ENCODE results near the gene BDKRB2.

Gene BDKRB2

DNA sequence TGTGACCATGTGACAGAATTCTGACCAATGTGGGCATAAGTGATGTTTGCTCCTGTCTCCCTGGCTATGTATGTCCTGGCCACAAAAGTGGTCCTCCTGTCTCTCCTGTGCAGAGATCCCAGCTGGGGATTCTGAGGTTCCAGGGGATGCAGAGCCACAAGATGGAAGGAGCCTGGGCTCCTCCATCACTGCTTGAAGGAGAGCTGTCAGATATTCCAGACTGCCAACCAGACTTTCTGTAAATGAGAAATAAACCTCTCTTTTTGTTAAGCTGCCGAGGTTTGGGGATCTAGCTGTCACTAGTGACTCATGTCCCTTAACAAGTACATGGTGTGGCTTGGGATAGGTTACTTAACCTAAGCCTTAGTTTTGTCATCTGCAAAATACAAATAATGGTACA, 73.3 kb downstream of the BDKRB2 start:
- Histone ChIP-seq H3K27ac (replicated peaks) (no peak overlapping the region), H3K27me3 (ENCODE audit: insufficient read depth, poor library complexity, severe bottlenecking) (no peaks in the 10 kb centered on the region), H3K4me3 (replicated peaks; ENCODE audit: insufficient read depth, low read length) (no peak overlapping the region)
- DNase-seq (ENCODE audit: low read depth in 1 of 2, low spot score in 1 of 2), result no peak
- TF ChIP-seq, protein P1, sequence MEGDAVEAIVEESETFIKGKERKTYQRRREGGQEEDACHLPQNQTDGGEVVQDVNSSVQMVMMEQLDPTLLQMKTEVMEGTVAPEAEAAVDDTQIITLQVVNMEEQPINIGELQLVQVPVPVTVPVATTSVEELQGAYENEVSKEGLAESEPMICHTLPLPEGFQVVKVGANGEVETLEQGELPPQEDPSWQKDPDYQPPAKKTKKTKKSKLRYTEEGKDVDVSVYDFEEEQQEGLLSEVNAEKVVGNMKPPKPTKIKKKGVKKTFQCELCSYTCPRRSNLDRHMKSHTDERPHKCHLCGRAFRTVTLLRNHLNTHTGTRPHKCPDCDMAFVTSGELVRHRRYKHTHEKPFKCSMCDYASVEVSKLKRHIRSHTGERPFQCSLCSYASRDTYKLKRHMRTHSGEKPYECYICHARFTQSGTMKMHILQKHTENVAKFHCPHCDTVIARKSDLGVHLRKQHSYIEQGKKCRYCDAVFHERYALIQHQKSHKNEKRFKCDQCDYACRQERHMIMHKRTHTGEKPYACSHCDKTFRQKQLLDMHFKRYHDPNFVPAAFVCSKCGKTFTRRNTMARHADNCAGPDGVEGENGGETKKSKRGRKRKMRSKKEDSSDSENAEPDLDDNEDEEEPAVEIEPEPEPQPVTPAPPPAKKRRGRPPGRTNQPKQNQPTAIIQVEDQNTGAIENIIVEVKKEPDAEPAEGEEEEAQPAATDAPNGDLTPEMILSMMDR (IDR thresholded peaks at IDR 0.05; ENCODE audit: insufficient read depth, low read length), result no peak
- TF ChIP-seq SPI1 (IDR thresholded peaks at IDR 0.05; ENCODE audit: borderline replicate concordance, low read depth), result no peak
- no peak for TF ChIP-seq GABPA (IDR thresholded peaks at IDR 0.05; ENCODE audit: low read depth)
- TF ChIP-seq, protein P2, sequence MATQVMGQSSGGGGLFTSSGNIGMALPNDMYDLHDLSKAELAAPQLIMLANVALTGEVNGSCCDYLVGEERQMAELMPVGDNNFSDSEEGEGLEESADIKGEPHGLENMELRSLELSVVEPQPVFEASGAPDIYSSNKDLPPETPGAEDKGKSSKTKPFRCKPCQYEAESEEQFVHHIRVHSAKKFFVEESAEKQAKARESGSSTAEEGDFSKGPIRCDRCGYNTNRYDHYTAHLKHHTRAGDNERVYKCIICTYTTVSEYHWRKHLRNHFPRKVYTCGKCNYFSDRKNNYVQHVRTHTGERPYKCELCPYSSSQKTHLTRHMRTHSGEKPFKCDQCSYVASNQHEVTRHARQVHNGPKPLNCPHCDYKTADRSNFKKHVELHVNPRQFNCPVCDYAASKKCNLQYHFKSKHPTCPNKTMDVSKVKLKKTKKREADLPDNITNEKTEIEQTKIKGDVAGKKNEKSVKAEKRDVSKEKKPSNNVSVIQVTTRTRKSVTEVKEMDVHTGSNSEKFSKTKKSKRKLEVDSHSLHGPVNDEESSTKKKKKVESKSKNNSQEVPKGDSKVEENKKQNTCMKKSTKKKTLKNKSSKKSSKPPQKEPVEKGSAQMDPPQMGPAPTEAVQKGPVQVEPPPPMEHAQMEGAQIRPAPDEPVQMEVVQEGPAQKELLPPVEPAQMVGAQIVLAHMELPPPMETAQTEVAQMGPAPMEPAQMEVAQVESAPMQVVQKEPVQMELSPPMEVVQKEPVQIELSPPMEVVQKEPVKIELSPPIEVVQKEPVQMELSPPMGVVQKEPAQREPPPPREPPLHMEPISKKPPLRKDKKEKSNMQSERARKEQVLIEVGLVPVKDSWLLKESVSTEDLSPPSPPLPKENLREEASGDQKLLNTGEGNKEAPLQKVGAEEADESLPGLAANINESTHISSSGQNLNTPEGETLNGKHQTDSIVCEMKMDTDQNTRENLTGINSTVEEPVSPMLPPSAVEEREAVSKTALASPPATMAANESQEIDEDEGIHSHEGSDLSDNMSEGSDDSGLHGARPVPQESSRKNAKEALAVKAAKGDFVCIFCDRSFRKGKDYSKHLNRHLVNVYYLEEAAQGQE (IDR thresholded peaks at IDR 0.05; ENCODE audit: insufficient replicate concordance, low read depth), result no peak
- TF ChIP-seq POLR2AphosphoS5 (IDR thresholded peaks at IDR 0.05; ENCODE audit: low read depth), result no peak

DNA sequence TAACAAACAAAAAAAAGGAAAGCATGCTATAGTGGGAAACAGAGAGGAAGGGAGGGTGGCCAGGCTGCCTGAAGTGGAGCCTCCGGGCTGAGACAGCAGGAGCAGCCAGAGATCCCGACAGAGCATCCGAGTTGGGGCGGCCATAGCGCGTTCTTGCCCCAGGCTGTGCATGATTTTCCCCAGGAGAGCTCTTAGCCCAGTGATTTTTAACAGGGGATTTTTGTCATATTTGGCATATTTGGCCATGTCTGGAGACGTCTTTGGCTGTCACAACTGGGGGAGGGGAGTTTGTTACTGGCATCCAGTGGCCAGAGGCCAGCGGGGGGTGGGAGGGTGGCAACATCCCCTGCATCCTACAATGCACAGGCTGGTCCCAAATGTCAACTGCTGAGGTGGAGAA, 74.9 kb downstream of the BDKRB2 start:
- no peak overlapping the region for H3K4me3 ChIP-seq (replicated peaks; ENCODE audit: insufficient read depth, low read length)
- no peak overlapping the region for H3K27ac ChIP-seq (replicated peaks)

DNA sequence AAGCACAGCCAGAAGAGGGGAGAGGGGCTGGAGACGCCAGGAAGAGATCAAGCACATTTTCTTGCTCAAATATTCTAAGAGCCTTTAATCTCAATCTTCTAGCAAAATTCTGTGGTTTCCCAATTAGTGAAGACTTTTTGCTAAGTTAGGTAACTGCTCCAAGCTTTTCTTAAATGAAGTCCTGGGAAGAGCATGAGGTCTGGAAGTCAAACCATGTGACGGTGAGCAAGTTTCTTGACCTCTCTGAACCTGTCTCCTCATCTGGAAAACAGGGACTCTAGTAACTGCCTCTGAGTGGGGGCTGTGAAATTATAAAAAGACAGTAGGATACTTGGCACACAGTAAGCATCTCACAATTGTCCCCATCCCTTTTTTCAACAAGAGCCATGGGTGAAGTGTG, 75.5 kb downstream of the BDKRB2 start:
- Histone ChIP-seq H3K4me3 (replicated peaks; ENCODE audit: insufficient read depth, low read length) (no peak overlapping the region), H3K27me3 (ENCODE audit: insufficient read depth, poor library complexity, severe bottlenecking) (no peaks in the 10 kb centered on the region), H3K27ac (replicated peaks) (no peak overlapping the region)
- TF ChIP-seq GABPA (IDR thresholded peaks at IDR 0.05; ENCODE audit: low read depth), result no peak
- DNase-seq (ENCODE audit: low read depth in 1 of 2, low spot score in 1 of 2), result no peak

More for the DNA sequence above, 74.9 kb downstream of the BDKRB2 start:
- no peak for DNase-seq (ENCODE audit: low read depth in 1 of 2, low spot score in 1 of 2)
- no peak for TF ChIP-seq POLR2AphosphoS5 (IDR thresholded peaks at IDR 0.05; ENCODE audit: low read depth)
- TF ChIP-seq, protein P1 (IDR thresholded peaks at IDR 0.05; ENCODE audit: insufficient read depth, low read length), result no peak
- TF ChIP-seq, protein P2 (IDR thresholded peaks at IDR 0.05; ENCODE audit: insufficient replicate concordance, low read depth), result no peak
- no peak for TF ChIP-seq SPI1 (IDR thresholded peaks at IDR 0.05; ENCODE audit: borderline replicate concordance, low read depth)
- no peak for TF ChIP-seq GABPA (IDR thresholded peaks at IDR 0.05; ENCODE audit: low read depth)
- H3K27me3 ChIP-seq (ENCODE audit: insufficient read depth, poor library complexity, severe bottlenecking), result no peaks in the 10 kb centered on the region

DNA sequence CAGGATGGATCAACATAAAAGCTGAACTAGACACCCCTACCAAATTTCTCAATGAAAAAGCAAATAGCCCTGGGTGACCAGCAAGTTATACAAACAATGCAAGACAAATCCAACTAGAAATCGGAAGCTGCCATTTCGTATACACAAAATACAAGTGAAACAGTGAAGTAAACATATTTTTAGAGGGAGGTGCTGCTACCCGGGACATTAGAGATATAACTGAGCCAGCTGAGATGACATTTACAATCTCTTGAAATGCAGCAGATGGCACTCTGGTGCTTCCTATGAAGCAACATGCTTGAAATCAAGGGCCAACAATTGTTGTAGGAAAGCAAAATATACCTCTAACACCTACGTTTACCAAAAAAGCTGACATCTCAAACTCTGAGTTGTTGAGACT, 76.8 kb downstream of the BDKRB2 start:
- Histone ChIP-seq H3K4me3 (replicated peaks; ENCODE audit: insufficient read depth, low read length) (no peak overlapping the region), H3K27me3 (ENCODE audit: insufficient read depth, poor library complexity, severe bottlenecking) (no peaks in the 10 kb centered on the region), H3K27ac (replicated peaks) (no peak overlapping the region)
- DNase-seq (ENCODE audit: low read depth in 1 of 2, low spot score in 1 of 2), result no peak
- TF ChIP-seq GABPA (IDR thresholded peaks at IDR 0.05; ENCODE audit: low read depth) (no peak), SPI1 (IDR thresholded peaks at IDR 0.05; ENCODE audit: borderline replicate concordance, low read depth) (no peak), POLR2AphosphoS5 (IDR thresholded peaks at IDR 0.05; ENCODE audit: low read depth) (no peak)
- TF ChIP-seq, protein P1 (IDR thresholded peaks at IDR 0.05; ENCODE audit: insufficient read depth, low read length), result no peak
- TF ChIP-seq, protein P2 (IDR thresholded peaks at IDR 0.05; ENCODE audit: insufficient replicate concordance, low read depth), result no peak
